Stimulated activated naive B cell treated with anti-CD40 and anti-IgM and Interleukin-4, amounts not matched to agents 10 μg/mL and 1 μg/mL and 100 μg/mL, for 72 hours (primary cell): ENCODE measurements around the gene FUT4.
"Not testable (repeated sequence)": the region's sequence is repeated elsewhere in the genome, so short reads cannot be mapped to it uniquely, and the experiment has no call there.

ENCODE experiments used
- ATAC-seq, 2 donors: fragments of 150-1000 bp; cut with Tn5 transposase; replicated peaks; 2 replicates each; pipeline ENCODE4 v1.10.0; 2021; ENCODE audit warnings: moderate library complexity in 1 of 2
- DNase-seq: peaks from one replicate; pipeline ENCODE4 v3.0.0; 2021
- H3K27ac Mint-ChIP-seq: one replicate; pipeline ENCODE4 v1.8.0; 2022; ENCODE audit warnings: mild to moderate bottlenecking, mixed read lengths
- H3K27me3 Mint-ChIP-seq, 2 donors: one replicate each; pipeline ENCODE4 v1.8.0; 2022; ENCODE audit warnings: mixed read lengths in 2 of 2
- H3K36me3 Mint-ChIP-seq, 2 donors: one replicate each; pipeline ENCODE4 v1.8.0; 2022; ENCODE audit warnings: mixed read lengths in 2 of 2, mild to moderate bottlenecking in 1 of 2
- H3K4me1 Mint-ChIP-seq, 2 donors: one replicate each; pipeline ENCODE4 v1.8.0; 2022; ENCODE audit warnings: mixed read lengths in 2 of 2, mild to moderate bottlenecking in 1 of 2
- H3K4me3 Mint-ChIP-seq, 2 donors: one replicate each; pipeline ENCODE4 v1.8.0; 2022; ENCODE audit warnings: mild to moderate bottlenecking in 2 of 2, mixed read lengths in 2 of 2, moderate library complexity in 1 of 2
- H3K9me3 Mint-ChIP-seq, 2 donors: one replicate each; pipeline ENCODE4 v1.8.0; 2022; ENCODE audit warnings: mixed read lengths in 2 of 2, mild to moderate bottlenecking in 1 of 2

FUT4 gene

GRCh38 chr11:94543695-94544645 is at the start of gene FUT4:
FUT4 (plus strand) TSS chr11:94543921; CDS start chr11:94544134, 213 bp downstream.
- Mint-ChIP-seq H3K27me3 (peaks cover 0 to 7% of the 10 kb centered on the region in 2 donors), H3K4me3 (peak within 1 kb of the TSS; percentile 98 to 100), H3K27ac (peak within 1 kb of the TSS; percentile 100), H3K4me1 (peaks cover 12 to 36% of the 10 kb centered on the region in 2 donors), H3K9me3 (no peaks in the 10 kb centered on the region), H3K36me3 (peaks cover 8 to 13% of the 10 kb centered on the region in 2 donors)
- ATAC-seq (peak; percentile 87 to 88), DNase-seq (peak; percentile 70)

GRCh38 chr11:94494126-94494680 is 49.5 kb upstream of the FUT4 start:
- H3K4me1 Mint-ChIP-seq: peaks cover 5 to 29% of the 10 kb centered on the region in 2 donors
- no peak for DNase-seq

GRCh38 chr11:94500181-94500580 is 43.5 kb upstream of the FUT4 start:
- Mint-ChIP-seq H3K27me3 (no peaks in the 10 kb centered on the region), H3K27ac (no peak overlapping the region), H3K4me3 (no peak overlapping the region), H3K36me3 (peaks cover 10 to 26% of the 10 kb centered on the region in 2 donors), H3K4me1 (peaks cover 1 to 5% of the 10 kb centered on the region in 2 donors), H3K9me3 (no peaks in the 10 kb centered on the region)
- no peak for ATAC-seq
- DNase-seq: no peak

More at GRCh38 chr11:94494126-94494680, 49.5 kb upstream of the FUT4 start:
- Mint-ChIP-seq H3K27ac (peak overlapping the region; percentile 97), H3K4me3 (peak overlapping the region; percentile 93 to 94), H3K27me3 (no peaks in the 10 kb centered on the region), H3K9me3 (no peaks in the 10 kb centered on the region), H3K36me3 (peaks cover 16 to 18% of the 10 kb centered on the region in 2 donors)
- ATAC-seq: peak; percentile 74 to 76

GRCh38 chr11:94501522-94501921 is 42.2 kb upstream of the FUT4 start:
- ATAC-seq (no peak), DNase-seq (no peak)
- Mint-ChIP-seq H3K27me3 (no peaks in the 10 kb centered on the region), H3K4me1 (no peaks in the 10 kb centered on the region), H3K4me3 (no peak overlapping the region), H3K27ac (no peak overlapping the region), H3K9me3 (no peaks in the 10 kb centered on the region), H3K36me3 (peaks cover 10 to 25% of the 10 kb centered on the region in 2 donors)

GRCh38 chr11:94504689-94505293 is 38.9 kb upstream of the FUT4 start:
- Mint-ChIP-seq H3K4me1 (no peaks in the 10 kb centered on the region), H3K27me3 (no peaks in the 10 kb centered on the region), H3K27ac (no peak overlapping the region), H3K36me3 (peaks cover 5 to 12% of the 10 kb centered on the region in 2 donors), H3K4me3 (no peak overlapping the region), H3K9me3 (no peaks in the 10 kb centered on the region)
- DNase-seq: no peak
- ATAC-seq: peak; percentile 49 to 72

GRCh38 chr11:94506513-94506912 is 37.2 kb upstream of the FUT4 start:
- ATAC-seq, H3K27ac Mint-ChIP-seq, DNase-seq, H3K36me3 Mint-ChIP-seq, H3K9me3 Mint-ChIP-seq, H3K4me1 Mint-ChIP-seq, H3K4me3 Mint-ChIP-seq: not testable (repeated sequence)
- H3K27me3 Mint-ChIP-seq: peaks cover 9 to 12% of the 10 kb centered on the region in 2 donors

GRCh38 chr11:94507485-94507884 is 36.2 kb upstream of the FUT4 start:
- no peak overlapping the region for H3K4me3 Mint-ChIP-seq
- no peaks in the 10 kb centered on the region for H3K9me3 Mint-ChIP-seq
- H3K27ac Mint-ChIP-seq: no peak overlapping the region
- peaks cover 0 to 4% of the 10 kb centered on the region in 2 donors for H3K36me3 Mint-ChIP-seq
- DNase-seq (no peak), ATAC-seq (no peak)
- peaks cover 19 to 21% of the 10 kb centered on the region in 2 donors for H3K27me3 Mint-ChIP-seq
- H3K4me1 Mint-ChIP-seq: peaks cover 7% of the 10 kb centered on the region in 2 donors

GRCh38 chr11:94511932-94512781 is 31.6 kb upstream of the FUT4 start, which contains the start of gene C11orf97:
C11orf97 (plus strand) TSS chr11:94512461; CDS start chr11:94512529, 68 bp downstream.
- peaks cover 9 to 10% of the 10 kb centered on the region in 2 donors for H3K4me1 Mint-ChIP-seq
- H3K27me3 Mint-ChIP-seq: peaks cover 38 to 49% of the 10 kb centered on the region in 2 donors
- DNase-seq (peak; percentile 26), ATAC-seq (peak; percentile 87 to 90)
- no peaks in the 10 kb centered on the region for H3K9me3 Mint-ChIP-seq
- no peaks in the 10 kb centered on the region for H3K36me3 Mint-ChIP-seq
- H3K27ac Mint-ChIP-seq: peak within 1 kb of the TSS; percentile 20
- peak within 1 kb of the TSS; percentile 83 to 86 for H3K4me3 Mint-ChIP-seq

GRCh38 chr11:94513091-94513490 is 30.6 kb upstream of the FUT4 start:
- no peaks in the 10 kb centered on the region for H3K9me3 Mint-ChIP-seq
- peak in 1 of 2 donors; percentile 8 for ATAC-seq

GRCh38 chr11:94515398-94515797 is 28.3 kb upstream of the FUT4 start:
- Mint-ChIP-seq H3K4me3 (no peak overlapping the region), H3K4me1 (peaks cover 9 to 10% of the 10 kb centered on the region in 2 donors), H3K27me3 (peaks cover 37 to 49% of the 10 kb centered on the region in 2 donors), H3K36me3 (no peaks in the 10 kb centered on the region), H3K27ac (no peak overlapping the region), H3K9me3 (no peaks in the 10 kb centered on the region)
- DNase-seq (no peak), ATAC-seq (no peak)

More at GRCh38 chr11:94513091-94513490, 30.6 kb upstream of the FUT4 start:
- no peak overlapping the region for H3K27ac Mint-ChIP-seq
- no peak for DNase-seq
- peaks cover 9 to 10% of the 10 kb centered on the region in 2 donors for H3K4me1 Mint-ChIP-seq
- H3K4me3 Mint-ChIP-seq: no peak overlapping the region
- peaks cover 38 to 49% of the 10 kb centered on the region in 2 donors for H3K27me3 Mint-ChIP-seq
- H3K36me3 Mint-ChIP-seq: no peaks in the 10 kb centered on the region

- Mint-ChIP-seq H3K27ac (no peak overlapping the region), H3K36me3 (no peaks in the 10 kb centered on the region), H3K4me3 (no peak overlapping the region), H3K27me3 (peaks cover 26 to 35% of the 10 kb centered on the region in 2 donors), H3K9me3 (no peaks in the 10 kb centered on the region), H3K4me1 (peaks cover 9 to 10% of the 10 kb centered on the region in 2 donors)
- DNase-seq: no peak
- no peak for ATAC-seq
Measured at GRCh38 chr11:94516725-94517124, 27.0 kb upstream of the FUT4 start.

- H3K4me1 Mint-ChIP-seq: no peaks in the 10 kb centered on the region
- no peaks in the 10 kb centered on the region for H3K36me3 Mint-ChIP-seq
- H3K27me3 Mint-ChIP-seq: peaks cover 13 to 20% of the 10 kb centered on the region in 2 donors
- DNase-seq (no peak), ATAC-seq (no peak)
- no peak overlapping the region for H3K4me3 Mint-ChIP-seq
- no peak overlapping the region for H3K27ac Mint-ChIP-seq
- no peaks in the 10 kb centered on the region for H3K9me3 Mint-ChIP-seq
Measured at GRCh38 chr11:94518300-94518699, 25.4 kb upstream of the FUT4 start.

- peaks cover 10 to 18% of the 10 kb centered on the region in 2 donors for H3K27me3 Mint-ChIP-seq
- no peaks in the 10 kb centered on the region for H3K9me3 Mint-ChIP-seq
- no peak overlapping the region for H3K27ac Mint-ChIP-seq
- ATAC-seq: no peak
- no peaks in the 10 kb centered on the region for H3K36me3 Mint-ChIP-seq
- H3K4me3 Mint-ChIP-seq: no peak overlapping the region
- DNase-seq: no peak
- H3K4me1 Mint-ChIP-seq: no peaks in the 10 kb centered on the region
Measured at GRCh38 chr11:94519478-94520084, 24.1 kb upstream of the FUT4 start.
